ENCODE measurements around the gene RPS15.

GRCh38 chr19:1434040-1434366 is 4.2 kb upstream of the RPS15 start:
- no peak for TF ChIP-seq YY1 (IDR thresholded peaks at IDR 0.05; ENCODE audit: insufficient read depth, insufficient read length)
- no peak for TF ChIP-seq SUZ12 (IDR thresholded peaks at IDR 0.05; ENCODE audit: extremely low read depth, insufficient read depth, insufficient read length)
